Measurements from ENCODE around the gene HSD17B12. TPM values are rescaled to one million over a fixed set of nuclear protein-coding genes. Genes with fewer than 3 reads are reported as not detected.

Gene HSD17B12
- total RNA-seq, 1 experiment from 2014 or later = 96.9 TPM

- Histone ChIP-seq H3K4me1 (replicated peaks) (no peaks in the 10 kb centered on the region), H3K9me3 (replicated peaks) (no peaks in the 10 kb centered on the region), H3K36me3 (no peaks in the 10 kb centered on the region), H3K4me3 (no peak overlapping the region), H3K27me3 (replicated peaks) (no peaks in the 10 kb centered on the region), H3K27ac (no peak overlapping the region)
- DNase-seq (ENCODE audit: low read depth in 1 of 2, low spot score in 2 of 2) = no peak
These were observed 126.4 kb downstream of the HSD17B12 start for GRCh38 chr11:43806976-43807375.

DNA sequence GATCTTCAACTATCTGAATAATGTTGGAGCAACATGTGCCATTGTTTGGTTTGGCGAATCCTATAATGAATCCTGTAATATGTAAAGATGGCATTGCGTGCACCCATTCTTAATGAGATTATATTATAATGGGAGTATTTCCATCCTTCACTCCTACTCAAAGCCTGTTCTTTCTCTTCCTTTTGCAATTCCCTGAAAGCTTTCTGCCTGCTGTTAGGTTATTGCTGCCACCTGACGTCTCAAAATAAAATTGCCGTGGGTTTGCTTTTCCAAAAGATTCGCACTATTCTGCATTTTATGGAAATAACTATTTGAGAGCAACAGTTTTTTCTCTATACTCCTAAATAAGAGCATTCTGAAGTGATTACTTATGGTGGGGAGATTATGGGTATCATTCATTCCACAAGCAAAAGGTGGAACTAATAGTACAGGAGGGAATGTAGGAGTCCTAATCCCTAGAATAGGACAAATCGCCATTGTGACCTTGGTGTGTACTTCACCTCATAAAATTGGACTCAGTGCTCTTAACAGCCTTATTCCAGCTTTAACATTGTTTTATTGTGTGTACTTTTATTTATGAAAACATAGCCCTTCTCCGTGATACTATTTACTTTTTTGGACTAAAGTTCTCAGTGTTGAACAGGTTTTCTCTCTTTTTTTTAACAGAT is 130.5 kb downstream of the HSD17B12 start:
- H3K36me3 ChIP-seq = no peaks in the 10 kb centered on the region
- no peaks in the 10 kb centered on the region for H3K9me3 ChIP-seq (replicated peaks)
- H3K27me3 ChIP-seq (replicated peaks) = no peaks in the 10 kb centered on the region
- H3K4me1 ChIP-seq (replicated peaks) = no peaks in the 10 kb centered on the region
- no peak overlapping the region for H3K4me3 ChIP-seq
- H3K27ac ChIP-seq = no peak overlapping the region
- DNase-seq (ENCODE audit: low read depth in 1 of 2, low spot score in 2 of 2) = no peak

GRCh38 chr11:43812471-43812870 is 131.9 kb downstream of the HSD17B12 start:
- no peak overlapping the region for H3K4me3 ChIP-seq
- DNase-seq (ENCODE audit: low read depth in 1 of 2, low spot score in 2 of 2) = no peak
- no peaks in the 10 kb centered on the region for H3K9me3 ChIP-seq (replicated peaks)
- no peak overlapping the region for H3K27ac ChIP-seq
- no peaks in the 10 kb centered on the region for H3K4me1 ChIP-seq (replicated peaks)
- H3K36me3 ChIP-seq = no peaks in the 10 kb centered on the region
- H3K27me3 ChIP-seq (replicated peaks) = no peaks in the 10 kb centered on the region

GRCh38 chr11:43818220-43818619 is 137.7 kb downstream of the HSD17B12 start:
- DNase-seq (ENCODE audit: low read depth in 1 of 2, low spot score in 2 of 2) = no peak
- no peaks in the 10 kb centered on the region for H3K4me1 ChIP-seq (replicated peaks)
- no peaks in the 10 kb centered on the region for H3K9me3 ChIP-seq (replicated peaks)
- H3K36me3 ChIP-seq = no peaks in the 10 kb centered on the region
- H3K27ac ChIP-seq = no peak overlapping the region
- H3K27me3 ChIP-seq (replicated peaks) = no peaks in the 10 kb centered on the region
- no peak overlapping the region for H3K4me3 ChIP-seq

GRCh38 chr11:43819926-43820325 is 139.4 kb downstream of the HSD17B12 start:
- Histone ChIP-seq H3K4me3 (no peak overlapping the region), H3K36me3 (no peaks in the 10 kb centered on the region), H3K4me1 (replicated peaks) (no peaks in the 10 kb centered on the region), H3K27ac (no peak overlapping the region), H3K9me3 (replicated peaks) (no peaks in the 10 kb centered on the region), H3K27me3 (replicated peaks) (no peaks in the 10 kb centered on the region)
- DNase-seq (ENCODE audit: low read depth in 1 of 2, low spot score in 2 of 2) = no peak

GRCh38 chr11:43823316-43823715 is 142.8 kb downstream of the HSD17B12 start:
- H3K4me3 ChIP-seq = no peak overlapping the region
- no peak overlapping the region for H3K27ac ChIP-seq
- H3K27me3 ChIP-seq (replicated peaks) = no peaks in the 10 kb centered on the region
- H3K4me1 ChIP-seq (replicated peaks) = no peaks in the 10 kb centered on the region
- H3K9me3 ChIP-seq (replicated peaks) = no peaks in the 10 kb centered on the region
- no peaks in the 10 kb centered on the region for H3K36me3 ChIP-seq
- no peak for DNase-seq (ENCODE audit: low read depth in 1 of 2, low spot score in 2 of 2)

- Histone ChIP-seq H3K27me3 (replicated peaks) (no peaks in the 10 kb centered on the region), H3K36me3 (no peaks in the 10 kb centered on the region), H3K4me1 (replicated peaks) (no peaks in the 10 kb centered on the region), H3K4me3 (no peak overlapping the region), H3K9me3 (replicated peaks) (no peaks in the 10 kb centered on the region), H3K27ac (no peak overlapping the region)
- DNase-seq (ENCODE audit: low read depth in 1 of 2, low spot score in 2 of 2) = no peak
These were observed 143.3 kb downstream of the HSD17B12 start for GRCh38 chr11:43823851-43824250.

DNA sequence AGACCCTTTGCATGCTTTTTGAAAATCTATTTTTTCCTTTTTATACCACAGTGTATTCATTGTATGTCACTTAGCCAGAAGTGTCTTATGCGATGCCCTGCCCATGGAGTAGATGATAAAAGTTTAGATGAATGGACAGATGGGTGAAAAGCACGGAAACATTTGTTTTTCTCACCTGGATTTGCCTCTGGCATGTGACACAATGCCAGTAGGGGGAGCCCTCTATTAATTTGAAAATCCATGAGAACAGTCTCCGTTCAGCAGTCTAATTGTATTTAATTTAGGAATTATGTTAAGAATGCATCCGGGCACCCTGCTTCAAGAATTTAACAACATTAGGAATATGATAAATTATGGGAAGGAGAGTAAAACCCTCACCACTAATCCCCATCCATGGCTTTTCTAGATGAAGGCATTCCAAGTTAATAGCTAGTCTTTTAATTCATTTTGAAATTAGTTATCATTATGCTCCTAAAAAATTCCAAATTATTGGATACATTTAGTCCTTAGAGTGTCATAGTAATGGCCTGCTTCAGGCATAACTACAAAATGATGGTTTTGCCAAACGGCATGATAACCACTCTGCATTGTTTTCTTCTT is 144.8 kb downstream of the HSD17B12 start:
- Histone ChIP-seq H3K27ac (no peak overlapping the region), H3K4me3 (no peak overlapping the region), H3K36me3 (no peaks in the 10 kb centered on the region), H3K9me3 (replicated peaks) (no peaks in the 10 kb centered on the region), H3K27me3 (replicated peaks) (no peaks in the 10 kb centered on the region), H3K4me1 (replicated peaks) (peaks cover 1% of the 10 kb centered on the region)
- peak in 1 of 2 experiments; percentile 44 for DNase-seq (ENCODE audit: low read depth in 1 of 2, low spot score in 2 of 2)

DNA sequence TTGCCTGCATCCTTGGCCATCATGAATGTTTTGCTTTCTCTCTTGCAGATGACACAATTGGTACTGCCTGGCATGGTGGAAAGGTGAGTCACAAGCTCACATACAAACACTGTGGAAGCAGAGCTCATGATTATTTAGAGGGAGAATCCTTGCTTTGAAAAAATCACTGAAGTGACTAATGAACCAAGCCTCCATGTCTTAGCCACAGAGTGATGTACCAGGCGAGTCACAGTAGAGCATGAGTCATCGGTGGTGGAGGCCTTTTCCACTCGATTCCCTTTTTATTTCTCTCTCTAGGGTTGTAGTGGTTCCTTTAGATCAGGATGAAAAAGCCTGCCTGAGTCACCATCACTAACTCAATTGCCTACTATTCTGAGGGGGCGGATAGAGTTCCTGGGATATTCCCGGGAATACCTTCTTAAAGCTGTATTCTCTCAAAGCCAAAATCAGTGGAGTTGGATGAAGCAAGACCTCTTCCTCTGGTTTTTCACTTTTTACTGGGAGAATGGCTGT is 150.4 kb downstream of the HSD17B12 start:
- Histone ChIP-seq H3K4me3 (no peak overlapping the region), H3K4me1 (replicated peaks) (peaks cover 14% of the 10 kb centered on the region), H3K36me3 (no peaks in the 10 kb centered on the region), H3K27me3 (replicated peaks) (no peaks in the 10 kb centered on the region), H3K9me3 (replicated peaks) (no peaks in the 10 kb centered on the region), H3K27ac (peak overlapping the region; percentile 49)
- DNase-seq (ENCODE audit: low read depth in 1 of 2, low spot score in 2 of 2) = peak; percentile 97 to 99

DNA sequence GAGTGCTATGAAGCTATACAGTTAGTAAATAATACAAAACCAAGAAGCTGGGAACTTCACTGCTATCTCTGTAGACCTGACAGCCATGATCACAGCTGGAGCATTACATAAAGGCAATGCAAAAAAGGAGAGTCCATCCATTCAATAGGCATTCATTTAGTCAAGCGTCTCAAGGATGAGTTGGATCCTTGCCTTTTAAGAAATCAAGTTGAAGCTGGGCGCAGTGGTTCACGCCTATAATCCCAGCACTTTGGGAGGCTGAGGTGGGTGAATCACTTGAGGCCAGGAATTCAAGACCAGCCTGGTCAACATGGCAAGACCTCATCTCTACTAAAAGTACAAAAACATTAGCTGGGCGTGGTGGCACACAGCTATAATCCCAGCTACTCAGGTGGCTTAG is 152.0 kb downstream of the HSD17B12 start:
- H3K27ac ChIP-seq = no peak overlapping the region

GRCh38 chr11:43833657-43834073 is 153.1 kb downstream of the HSD17B12 start:
- H3K36me3 ChIP-seq = peaks cover 3% of the 10 kb centered on the region
- DNase-seq (ENCODE audit: low read depth in 1 of 2, low spot score in 2 of 2) = no peak
- peaks cover 14% of the 10 kb centered on the region for H3K4me1 ChIP-seq (replicated peaks)
- H3K9me3 ChIP-seq (replicated peaks) = no peaks in the 10 kb centered on the region
- no peak overlapping the region for H3K27ac ChIP-seq
- no peak overlapping the region for H3K4me3 ChIP-seq
- H3K27me3 ChIP-seq (replicated peaks) = no peaks in the 10 kb centered on the region

More for the DNA sequence above, 152.0 kb downstream of the HSD17B12 start:
- no peaks in the 10 kb centered on the region for H3K36me3 ChIP-seq
- no peaks in the 10 kb centered on the region for H3K27me3 ChIP-seq (replicated peaks)
- no peak overlapping the region for H3K4me3 ChIP-seq
- DNase-seq (ENCODE audit: low read depth in 1 of 2, low spot score in 2 of 2) = no peak
- peaks cover 14% of the 10 kb centered on the region for H3K4me1 ChIP-seq (replicated peaks)
- H3K9me3 ChIP-seq (replicated peaks) = no peaks in the 10 kb centered on the region

DNA sequence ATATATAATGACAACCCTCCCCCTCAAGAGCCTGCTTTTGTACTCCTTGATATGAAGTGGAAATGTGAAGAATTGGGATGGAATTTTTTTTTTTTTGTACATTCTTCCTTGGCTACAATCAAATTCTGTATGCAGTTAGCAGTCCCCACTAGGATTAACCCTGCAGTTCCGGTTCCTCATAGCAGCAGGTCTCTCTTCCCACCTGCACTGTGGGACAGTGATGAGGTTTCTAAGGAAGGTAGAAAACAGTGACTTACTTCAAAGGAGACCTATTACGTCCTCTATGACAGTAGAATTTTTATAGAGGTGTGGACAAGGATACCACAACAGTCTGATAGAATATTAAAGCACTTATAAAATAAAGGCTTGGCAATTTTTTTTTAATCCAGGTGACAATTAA is 153.7 kb downstream of the HSD17B12 start:
- Histone ChIP-seq H3K4me1 (replicated peaks) (peaks cover 14% of the 10 kb centered on the region), H3K27me3 (replicated peaks) (no peaks in the 10 kb centered on the region), H3K36me3 (peaks cover 6% of the 10 kb centered on the region), H3K9me3 (replicated peaks) (no peaks in the 10 kb centered on the region), H3K27ac (no peak overlapping the region), H3K4me3 (no peak overlapping the region)
- no peak for DNase-seq (ENCODE audit: low read depth in 1 of 2, low spot score in 2 of 2)

DNA sequence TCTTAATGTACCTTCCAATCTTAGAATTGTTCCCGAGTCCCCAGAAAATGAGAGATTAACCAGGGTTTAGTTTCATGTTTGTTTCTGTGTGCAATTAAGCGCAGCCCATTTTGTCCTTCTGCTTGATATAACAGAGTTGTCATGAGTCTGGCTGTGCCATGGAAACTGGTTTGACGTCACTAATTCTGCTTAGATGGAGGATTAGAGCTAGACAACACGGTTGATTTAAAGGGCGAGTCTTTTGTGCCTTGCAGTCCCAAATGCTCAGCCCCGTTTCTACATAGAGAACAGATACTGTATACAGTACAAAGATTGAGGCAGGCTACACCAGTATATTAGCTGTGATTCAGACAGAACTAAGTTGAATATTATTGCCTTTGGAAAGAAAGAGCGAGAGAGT is 154.6 kb downstream of the HSD17B12 start:
- H3K9me3 ChIP-seq (replicated peaks) = no peaks in the 10 kb centered on the region
- H3K27ac ChIP-seq = no peak overlapping the region
- H3K4me1 ChIP-seq (replicated peaks) = peaks cover 14% of the 10 kb centered on the region
- no peaks in the 10 kb centered on the region for H3K27me3 ChIP-seq (replicated peaks)
- no peak overlapping the region for H3K4me3 ChIP-seq
- DNase-seq (ENCODE audit: low read depth in 1 of 2, low spot score in 2 of 2) = no peak
- H3K36me3 ChIP-seq = peaks cover 6% of the 10 kb centered on the region

GRCh38 chr11:43837879-43838278 is 157.3 kb downstream of the HSD17B12 start:
- H3K9me3 ChIP-seq (replicated peaks) = no peaks in the 10 kb centered on the region

More at GRCh38 chr11:43837879-43838278, 157.3 kb downstream of the HSD17B12 start:
- H3K4me3 ChIP-seq = no peak overlapping the region
- no peak for DNase-seq (ENCODE audit: low read depth in 1 of 2, low spot score in 2 of 2)
- H3K36me3 ChIP-seq = peaks cover 12% of the 10 kb centered on the region
- H3K27ac ChIP-seq = no peak overlapping the region
- H3K27me3 ChIP-seq (replicated peaks) = no peaks in the 10 kb centered on the region
- H3K4me1 ChIP-seq (replicated peaks) = no peaks in the 10 kb centered on the region
